ENCODE results near the gene NEUROD1.

DNA sequence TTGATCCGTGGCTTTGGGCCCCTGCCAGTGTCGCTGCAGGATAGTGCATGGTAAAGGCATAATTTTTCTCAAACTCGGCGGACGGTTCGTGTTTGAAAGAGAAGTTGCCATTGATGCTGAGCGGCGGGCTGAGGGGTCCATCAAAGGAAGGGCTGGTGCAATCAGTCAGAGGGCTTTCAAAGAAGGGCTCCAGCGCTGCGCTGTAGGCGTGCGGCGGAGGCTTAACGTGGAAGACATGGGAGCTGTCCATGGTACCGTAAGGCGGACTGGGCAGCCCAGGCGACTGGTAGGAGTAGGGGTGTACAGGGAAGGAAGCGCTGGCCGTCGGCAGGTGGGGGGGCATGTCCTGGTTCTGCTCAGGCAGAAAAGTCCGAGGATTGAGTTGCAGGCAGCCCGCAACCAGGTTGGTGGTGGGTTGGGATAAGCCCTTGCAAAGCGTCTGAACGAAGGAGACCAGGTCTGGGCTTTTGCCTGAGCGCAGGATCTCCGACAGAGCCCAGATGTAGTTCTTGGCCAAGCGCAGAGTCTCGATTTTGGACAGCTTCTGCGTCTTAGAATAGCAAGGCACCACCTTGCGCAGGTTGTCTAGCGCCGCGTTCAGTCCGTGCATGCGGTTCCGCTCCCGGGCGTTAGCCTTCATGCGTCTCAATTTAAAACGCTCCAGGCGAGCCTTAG, 2.3 kb downstream of the NEUROD1 start:
- TF ChIP-seq, protein P1, sequence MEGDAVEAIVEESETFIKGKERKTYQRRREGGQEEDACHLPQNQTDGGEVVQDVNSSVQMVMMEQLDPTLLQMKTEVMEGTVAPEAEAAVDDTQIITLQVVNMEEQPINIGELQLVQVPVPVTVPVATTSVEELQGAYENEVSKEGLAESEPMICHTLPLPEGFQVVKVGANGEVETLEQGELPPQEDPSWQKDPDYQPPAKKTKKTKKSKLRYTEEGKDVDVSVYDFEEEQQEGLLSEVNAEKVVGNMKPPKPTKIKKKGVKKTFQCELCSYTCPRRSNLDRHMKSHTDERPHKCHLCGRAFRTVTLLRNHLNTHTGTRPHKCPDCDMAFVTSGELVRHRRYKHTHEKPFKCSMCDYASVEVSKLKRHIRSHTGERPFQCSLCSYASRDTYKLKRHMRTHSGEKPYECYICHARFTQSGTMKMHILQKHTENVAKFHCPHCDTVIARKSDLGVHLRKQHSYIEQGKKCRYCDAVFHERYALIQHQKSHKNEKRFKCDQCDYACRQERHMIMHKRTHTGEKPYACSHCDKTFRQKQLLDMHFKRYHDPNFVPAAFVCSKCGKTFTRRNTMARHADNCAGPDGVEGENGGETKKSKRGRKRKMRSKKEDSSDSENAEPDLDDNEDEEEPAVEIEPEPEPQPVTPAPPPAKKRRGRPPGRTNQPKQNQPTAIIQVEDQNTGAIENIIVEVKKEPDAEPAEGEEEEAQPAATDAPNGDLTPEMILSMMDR (conservative IDR thresholded peaks at IDR 0.05; ENCODE audit: low read length): no peak
- TF ChIP-seq EZH2phosphoT487 (IDR thresholded peaks at IDR 0.05; ENCODE audit: borderline replicate concordance, low read depth, low read length): no peak

Data from OCI-LY7 (cell line).